ENCODE data around the gene TADA3. TPM values are rescaled to one million over a fixed set of nuclear protein-coding genes. Genes with fewer than 3 reads are reported as not detected.

TADA3 gene
- total and polyA plus RNA-seq, 9 of the 15 experiments (the other 6 are each of a cell fraction or from before 2014, with no cell fraction given) = 4.1 to 110 (median 74.8) TPM

DNA sequence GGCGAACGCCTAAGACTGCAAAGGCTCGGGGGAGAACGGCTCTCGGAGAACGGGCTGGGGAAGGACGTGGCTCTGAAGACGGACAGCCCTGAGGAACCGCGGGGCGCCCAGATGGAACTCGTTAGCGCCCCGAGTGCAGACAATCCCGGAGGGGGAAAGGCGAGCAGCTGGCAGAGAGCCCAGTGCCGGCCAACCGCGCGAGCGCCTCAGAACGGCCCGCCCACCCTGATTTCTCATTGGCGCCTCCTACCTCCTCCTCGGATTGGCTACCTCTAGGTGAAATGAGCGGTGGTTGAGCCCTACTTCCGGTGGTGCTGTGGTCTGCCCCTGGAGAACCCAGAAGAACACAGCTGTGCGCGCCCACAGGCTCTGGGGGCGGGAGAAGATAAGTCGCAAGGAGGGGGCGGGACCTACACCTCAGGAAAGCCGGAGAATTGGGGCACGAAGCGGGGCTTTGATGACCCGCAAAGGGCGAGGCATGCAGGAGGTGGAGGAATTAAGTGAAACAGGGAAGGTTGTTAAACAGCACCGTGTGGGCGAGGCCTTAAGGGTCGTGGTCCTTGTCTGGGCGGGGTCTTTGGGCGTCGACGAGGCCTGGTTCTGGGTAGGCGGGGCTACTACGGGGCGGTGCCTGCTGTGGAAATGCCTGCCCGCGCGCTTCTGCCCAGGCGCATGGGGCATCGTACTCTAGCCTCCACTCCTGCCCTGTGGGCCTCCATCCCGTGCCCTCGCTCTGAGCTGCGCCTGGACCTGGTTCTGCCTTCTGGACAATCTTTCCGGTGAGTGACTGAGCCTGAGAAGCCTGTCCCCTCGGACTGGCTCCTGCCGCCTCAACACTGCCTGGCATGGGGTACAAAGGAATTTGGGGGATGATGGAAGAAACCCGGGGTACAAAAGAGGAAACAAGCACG, 42.4 kb downstream of the TADA3 start, which contains the start of gene OGG1 (continued):
- TF ChIP-seq, protein P1, sequence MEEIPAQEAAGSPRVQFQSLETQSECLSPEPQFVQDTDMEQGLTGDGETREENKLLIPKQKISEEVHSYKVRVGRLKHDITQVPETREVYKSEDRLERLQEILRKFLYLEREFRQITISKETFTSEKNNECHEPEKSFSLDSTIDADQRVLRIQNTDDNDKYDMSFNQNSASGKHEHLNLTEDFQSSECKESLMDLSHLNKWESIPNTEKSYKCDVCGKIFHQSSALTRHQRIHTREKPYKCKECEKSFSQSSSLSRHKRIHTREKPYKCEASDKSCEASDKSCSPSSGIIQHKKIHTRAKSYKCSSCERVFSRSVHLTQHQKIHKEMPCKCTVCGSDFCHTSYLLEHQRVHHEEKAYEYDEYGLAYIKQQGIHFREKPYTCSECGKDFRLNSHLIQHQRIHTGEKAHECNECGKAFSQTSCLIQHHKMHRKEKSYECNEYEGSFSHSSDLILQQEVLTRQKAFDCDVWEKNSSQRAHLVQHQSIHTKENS (CRISPR knock-in tag; IDR thresholded peaks at IDR 0.05) = no peak
- no peak for TF ChIP-seq MIER1 (IDR thresholded peaks at IDR 0.05; ENCODE audit: low read depth)
- peak; percentile 59 for TF ChIP-seq MTA3 (IDR thresholded peaks at IDR 0.05; ENCODE audit: borderline replicate concordance)
- peak; percentile 80 for TF ChIP-seq POLR2H (tag; IDR thresholded peaks at IDR 0.05; ENCODE audit: low read depth)
- no peak for TF ChIP-seq RBM22 (IDR thresholded peaks at IDR 0.05; ENCODE audit: low read depth, low read length, poor library complexity, severe bottlenecking)
- TF ChIP-seq PTRF (tag; IDR thresholded peaks at IDR 0.05) = no peak
- TF ChIP-seq LCOR (CRISPR knock-in tag; IDR thresholded peaks at IDR 0.05) = peak; percentile 77; the same call in 1 of the 2 replicates
- TF ChIP-seq SMARCB1 (IDR thresholded peaks at IDR 0.05; ENCODE audit: insufficient read length, low read depth) = peak; percentile 11
- no peak for TF ChIP-seq CBX1 (IDR thresholded peaks at IDR 0.05; ENCODE audit: low read depth)
- TF ChIP-seq L3MBTL2 (IDR thresholded peaks at IDR 0.05) = peak; percentile 81
- no peak for TF ChIP-seq BMI1 (IDR thresholded peaks at IDR 0.05; ENCODE audit: low read length)
- peak; percentile 31 for TF ChIP-seq BRD9 (IDR thresholded peaks at IDR 0.05; ENCODE audit: low read depth, partially characterized antibody)
- no peak for TF ChIP-seq WHSC1 (IDR thresholded peaks at IDR 0.05; ENCODE audit: low read length)
- TF ChIP-seq ETS2 (tag; IDR thresholded peaks at IDR 0.05; ENCODE audit: borderline replicate concordance, poor library complexity, severe bottlenecking) = no peak
- TF ChIP-seq, protein P2, sequence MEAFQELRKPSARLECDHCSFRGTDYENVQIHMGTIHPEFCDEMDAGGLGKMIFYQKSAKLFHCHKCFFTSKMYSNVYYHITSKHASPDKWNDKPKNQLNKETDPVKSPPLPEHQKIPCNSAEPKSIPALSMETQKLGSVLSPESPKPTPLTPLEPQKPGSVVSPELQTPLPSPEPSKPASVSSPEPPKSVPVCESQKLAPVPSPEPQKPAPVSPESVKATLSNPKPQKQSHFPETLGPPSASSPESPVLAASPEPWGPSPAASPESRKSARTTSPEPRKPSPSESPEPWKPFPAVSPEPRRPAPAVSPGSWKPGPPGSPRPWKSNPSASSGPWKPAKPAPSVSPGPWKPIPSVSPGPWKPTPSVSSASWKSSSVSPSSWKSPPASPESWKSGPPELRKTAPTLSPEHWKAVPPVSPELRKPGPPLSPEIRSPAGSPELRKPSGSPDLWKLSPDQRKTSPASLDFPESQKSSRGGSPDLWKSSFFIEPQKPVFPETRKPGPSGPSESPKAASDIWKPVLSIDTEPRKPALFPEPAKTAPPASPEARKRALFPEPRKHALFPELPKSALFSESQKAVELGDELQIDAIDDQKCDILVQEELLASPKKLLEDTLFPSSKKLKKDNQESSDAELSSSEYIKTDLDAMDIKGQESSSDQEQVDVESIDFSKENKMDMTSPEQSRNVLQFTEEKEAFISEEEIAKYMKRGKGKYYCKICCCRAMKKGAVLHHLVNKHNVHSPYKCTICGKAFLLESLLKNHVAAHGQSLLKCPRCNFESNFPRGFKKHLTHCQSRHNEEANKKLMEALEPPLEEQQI (IDR thresholded peaks at IDR 0.05) = no peak
- no peak for TF ChIP-seq HSF4 (CRISPR knock-in tag; IDR thresholded peaks at IDR 0.05; ENCODE audit: borderline replicate concordance)
- no peak for TF ChIP-seq DNMT1 (IDR thresholded peaks at IDR 0.05)
- peak; percentile 53 for TF ChIP-seq NR2C1 (IDR thresholded peaks at IDR 0.05)
- no peak for TF ChIP-seq NR2C1 (tag; IDR thresholded peaks at IDR 0.05)
- TF ChIP-seq NCOA2 (IDR thresholded peaks at IDR 0.05; ENCODE audit: partially characterized antibody in 2 of 2) = no peak
- TF ChIP-seq NR2C2 (CRISPR knock-in tag; IDR thresholded peaks at IDR 0.05) = 0 out of 2 replicates have a peak, but pooled peaks have one; percentile 23
- TF ChIP-seq NR2C2 (tag; IDR thresholded peaks at IDR 0.05) = peak; percentile 87
- TF ChIP-seq, protein P3, sequence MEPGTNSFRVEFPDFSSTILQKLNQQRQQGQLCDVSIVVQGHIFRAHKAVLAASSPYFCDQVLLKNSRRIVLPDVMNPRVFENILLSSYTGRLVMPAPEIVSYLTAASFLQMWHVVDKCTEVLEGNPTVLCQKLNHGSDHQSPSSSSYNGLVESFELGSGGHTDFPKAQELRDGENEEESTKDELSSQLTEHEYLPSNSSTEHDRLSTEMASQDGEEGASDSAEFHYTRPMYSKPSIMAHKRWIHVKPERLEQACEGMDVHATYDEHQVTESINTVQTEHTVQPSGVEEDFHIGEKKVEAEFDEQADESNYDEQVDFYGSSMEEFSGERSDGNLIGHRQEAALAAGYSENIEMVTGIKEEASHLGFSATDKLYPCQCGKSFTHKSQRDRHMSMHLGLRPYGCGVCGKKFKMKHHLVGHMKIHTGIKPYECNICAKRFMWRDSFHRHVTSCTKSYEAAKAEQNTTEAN (CRISPR knock-in tag; IDR thresholded peaks at IDR 0.05) = no peak

Measured in K562 (cell line).